GM12865 (cell line): ENCODE data around the gene CAD.

Experiments used
- DNase-seq: peaks from one replicate; pipeline ENCODE4 v3.0.0; 2010; ENCODE audit warnings: low read depth
- H3K4me3 ChIP-seq: 2 replicates; pipeline ENCODE4 v1.5.1; 2011; ENCODE audit warnings: mild to moderate bottlenecking, low read depth, low read length, control low read depth
- TF ChIP-seq, protein P1 (sequence below): IDR thresholded peaks from 2 replicates; pipeline ENCODE4 v1.5.1; 2011; ENCODE audit warnings: low read length, control low read depth, low read depth, inconsistent platforms; ENCODE audit not compliant: insufficient read depth; ENCODE audit errors: missing control alignments

CAD gene

DNA sequence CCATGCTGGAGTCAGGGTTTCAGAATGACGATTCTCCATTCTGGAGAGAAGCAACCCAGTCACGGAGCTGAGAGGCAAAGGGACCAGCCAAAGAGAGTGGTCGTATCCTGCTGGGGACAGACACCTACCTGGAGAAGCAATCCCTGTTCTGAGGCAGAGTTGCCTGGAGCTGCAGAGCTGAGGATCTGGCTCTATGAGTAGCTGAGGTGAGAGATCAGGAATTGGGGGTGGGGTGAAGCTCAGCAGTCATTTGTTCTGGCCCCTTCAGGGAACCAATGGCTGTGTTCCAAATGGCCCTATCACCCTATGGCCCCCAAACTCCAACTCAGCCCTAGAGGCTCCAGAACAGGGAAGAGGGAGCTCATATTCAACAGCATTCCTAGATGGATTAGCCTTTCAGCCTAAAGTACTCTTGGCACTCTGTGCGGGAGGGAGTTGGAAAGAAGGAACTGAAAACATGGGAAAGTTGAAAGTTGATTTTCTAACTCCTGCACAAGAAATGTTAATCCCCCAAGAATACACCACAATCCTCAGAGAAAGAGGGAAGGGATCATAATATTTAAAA lies 8.6 kb upstream of the CAD start:
- TF ChIP-seq, protein P1, sequence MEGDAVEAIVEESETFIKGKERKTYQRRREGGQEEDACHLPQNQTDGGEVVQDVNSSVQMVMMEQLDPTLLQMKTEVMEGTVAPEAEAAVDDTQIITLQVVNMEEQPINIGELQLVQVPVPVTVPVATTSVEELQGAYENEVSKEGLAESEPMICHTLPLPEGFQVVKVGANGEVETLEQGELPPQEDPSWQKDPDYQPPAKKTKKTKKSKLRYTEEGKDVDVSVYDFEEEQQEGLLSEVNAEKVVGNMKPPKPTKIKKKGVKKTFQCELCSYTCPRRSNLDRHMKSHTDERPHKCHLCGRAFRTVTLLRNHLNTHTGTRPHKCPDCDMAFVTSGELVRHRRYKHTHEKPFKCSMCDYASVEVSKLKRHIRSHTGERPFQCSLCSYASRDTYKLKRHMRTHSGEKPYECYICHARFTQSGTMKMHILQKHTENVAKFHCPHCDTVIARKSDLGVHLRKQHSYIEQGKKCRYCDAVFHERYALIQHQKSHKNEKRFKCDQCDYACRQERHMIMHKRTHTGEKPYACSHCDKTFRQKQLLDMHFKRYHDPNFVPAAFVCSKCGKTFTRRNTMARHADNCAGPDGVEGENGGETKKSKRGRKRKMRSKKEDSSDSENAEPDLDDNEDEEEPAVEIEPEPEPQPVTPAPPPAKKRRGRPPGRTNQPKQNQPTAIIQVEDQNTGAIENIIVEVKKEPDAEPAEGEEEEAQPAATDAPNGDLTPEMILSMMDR: no peak
- H3K4me3 ChIP-seq: no peak overlapping the region
- DNase-seq: no peak

DNA sequence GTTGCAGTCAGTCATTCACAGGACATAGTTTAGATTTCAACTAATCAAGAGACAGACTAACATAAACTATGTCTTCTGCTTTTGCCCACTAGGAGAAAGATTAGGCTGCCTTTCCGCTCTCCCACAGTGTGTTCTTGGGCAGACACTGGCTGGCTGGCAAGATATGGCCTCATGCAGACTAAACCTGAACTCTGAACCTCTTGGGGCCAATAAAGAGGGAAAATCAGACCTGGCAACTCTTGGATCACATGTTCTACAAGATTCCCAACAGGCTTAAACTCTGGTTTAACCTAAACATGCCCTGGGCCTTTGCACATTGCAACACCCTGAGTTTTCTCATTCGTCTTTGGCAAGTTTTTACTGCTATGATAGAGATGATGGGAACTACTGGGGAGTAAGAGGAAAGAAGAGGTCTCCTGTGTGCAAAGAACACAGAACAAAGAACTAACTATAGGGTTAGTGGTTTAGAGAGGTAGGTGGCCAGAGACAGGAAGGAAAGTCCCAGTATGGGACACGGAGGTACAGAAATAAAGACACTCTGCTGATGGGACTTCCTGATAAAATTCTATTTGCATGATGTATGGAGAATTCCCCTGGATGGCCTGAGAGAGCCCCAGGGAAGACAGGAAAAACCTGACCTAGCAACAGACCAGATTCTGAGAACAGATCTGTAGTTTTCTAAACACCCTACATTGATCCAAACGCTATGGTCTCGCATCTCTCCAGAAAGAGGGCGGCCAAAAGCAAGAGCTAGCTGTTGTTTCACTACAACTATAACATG lies 7.4 kb upstream of the CAD start:
- DNase-seq: peak; percentile 18
- TF ChIP-seq, protein P1: no peak

DNA sequence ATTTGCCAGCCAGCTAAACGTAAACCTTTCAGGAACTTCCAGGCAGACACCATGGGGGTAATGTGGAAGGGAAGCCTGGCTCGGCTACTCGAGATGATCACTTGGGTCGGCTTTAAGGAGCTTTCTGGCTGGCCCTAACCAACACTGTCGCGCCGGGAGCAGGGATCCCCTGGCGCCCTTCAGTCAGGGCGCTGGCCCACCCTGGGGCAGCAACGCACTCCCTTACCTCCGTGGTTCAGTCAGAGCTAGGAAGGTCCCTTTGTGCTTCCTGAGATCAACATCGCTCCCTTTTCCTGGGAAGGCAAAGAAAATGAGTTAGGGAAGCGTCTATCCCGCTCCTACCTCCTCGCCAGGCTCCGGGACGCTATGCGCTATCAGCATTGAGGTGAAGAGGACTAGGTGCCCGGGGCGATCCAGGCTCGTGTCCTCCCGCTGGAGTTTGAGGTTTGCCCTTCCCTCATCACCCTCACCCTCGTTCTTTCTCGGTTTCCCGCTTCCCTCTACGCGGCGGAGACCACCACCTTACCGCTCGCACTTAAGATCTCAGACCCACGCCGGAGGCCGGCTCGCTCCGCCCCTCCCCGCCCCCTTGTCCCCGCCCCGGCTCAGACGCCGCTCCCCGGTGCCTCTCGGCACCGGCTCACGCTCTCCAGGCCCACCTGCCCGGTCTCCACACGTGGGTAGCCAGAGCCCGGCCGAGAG lies 5.8 kb upstream of the CAD start:
- TF ChIP-seq, protein P1: no peak
- peak overlapping the region; percentile 87 for H3K4me3 ChIP-seq
- DNase-seq: peak; percentile 17

More for the DNA sequence above, 7.4 kb upstream of the CAD start:
- no peak overlapping the region for H3K4me3 ChIP-seq

DNA sequence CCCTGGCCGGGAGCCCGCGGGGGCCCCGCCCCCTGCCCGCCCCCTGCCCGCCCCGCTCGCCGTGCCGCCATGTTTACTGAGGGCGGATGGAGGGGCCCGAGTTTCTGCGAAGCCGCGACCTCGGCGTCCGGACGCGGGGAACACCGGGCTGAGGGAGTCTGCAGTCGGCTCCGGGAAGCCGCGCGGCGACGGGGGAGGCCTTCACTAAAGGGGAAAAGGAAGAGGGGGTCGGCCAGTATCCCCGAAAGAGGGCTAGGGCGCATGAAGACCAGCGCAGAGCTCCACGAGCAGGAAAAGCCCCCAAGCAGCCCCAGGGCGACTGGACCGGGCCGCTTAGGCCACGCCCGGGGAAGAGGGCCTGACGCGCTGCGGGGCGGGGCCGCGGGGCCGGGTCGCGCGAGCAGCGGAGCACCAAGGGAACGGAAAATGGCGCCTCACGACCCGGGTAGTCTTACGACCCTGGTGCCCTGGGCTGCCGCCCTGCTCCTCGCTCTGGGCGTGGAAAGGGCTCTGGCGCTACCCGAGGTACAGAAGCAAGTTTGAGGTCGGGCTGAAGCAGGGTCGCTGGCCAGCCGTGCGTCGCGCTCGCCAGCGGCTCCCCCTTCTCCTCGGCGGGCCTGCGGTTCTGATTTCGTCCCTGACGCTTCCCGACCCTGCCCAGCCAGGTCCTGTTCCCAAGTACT lies 5.1 kb upstream of the CAD start, which contains the start of the genes ATRAID and SLC5A6:
Gene ATRAID, plus strand, starts transcription at position 99 of the 683 bp plus-strand sequence. Its CDS starts 328 bp downstream, at position 427.
Gene SLC5A6, minus strand, starts transcription at position 326 of the 683 bp plus-strand sequence. CDS start 4,618 bp downstream, outside the sequence.
- H3K4me3 ChIP-seq: peak within 1 kb of the TSS; percentile 87
- TF ChIP-seq, protein P1: no peak
- peak; percentile 93 for DNase-seq

DNA sequence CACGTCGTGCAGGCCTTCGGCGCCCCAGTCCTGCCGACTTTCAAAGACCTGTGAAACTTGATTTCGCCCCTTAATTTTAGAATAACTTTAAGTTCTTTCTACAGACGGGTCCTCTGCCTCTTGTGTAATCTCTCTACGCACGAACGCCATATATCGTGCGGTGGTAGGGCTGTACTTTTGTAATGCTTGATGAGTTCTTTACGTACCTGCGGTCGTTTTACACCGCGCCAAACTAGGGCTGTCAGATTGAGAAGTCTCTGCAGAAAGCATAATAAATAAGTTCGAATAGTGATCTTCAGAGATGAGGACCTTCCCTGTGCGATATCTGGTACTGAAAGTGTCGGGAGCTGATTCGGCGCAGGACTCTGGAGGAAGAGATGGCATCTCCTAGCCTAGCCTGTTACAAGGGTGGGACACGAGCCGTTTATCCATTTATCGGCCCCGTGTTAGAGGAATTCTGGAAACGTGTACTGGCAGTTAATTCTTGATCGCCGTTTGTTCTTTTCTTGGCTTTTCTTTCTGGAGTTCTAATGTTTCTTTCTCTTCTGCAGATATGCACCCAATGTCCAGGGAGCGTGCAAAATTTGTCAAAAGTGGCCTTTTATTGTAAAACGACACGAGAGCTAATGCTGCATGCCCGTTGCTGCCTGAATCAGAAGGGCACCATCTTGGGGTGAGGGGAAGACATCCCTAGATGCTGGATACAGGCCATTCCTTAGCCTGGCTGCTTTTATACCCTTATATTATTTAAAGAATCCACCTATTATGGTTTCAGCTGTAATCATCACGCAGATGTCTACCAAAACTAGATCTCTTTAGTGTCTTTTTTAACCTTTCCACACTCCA lies 4.3 kb upstream of the CAD start:
- DNase-seq: peak; percentile 67
- peak overlapping the region; percentile 87 for H3K4me3 ChIP-seq
- TF ChIP-seq, protein P1: no peak

DNA sequence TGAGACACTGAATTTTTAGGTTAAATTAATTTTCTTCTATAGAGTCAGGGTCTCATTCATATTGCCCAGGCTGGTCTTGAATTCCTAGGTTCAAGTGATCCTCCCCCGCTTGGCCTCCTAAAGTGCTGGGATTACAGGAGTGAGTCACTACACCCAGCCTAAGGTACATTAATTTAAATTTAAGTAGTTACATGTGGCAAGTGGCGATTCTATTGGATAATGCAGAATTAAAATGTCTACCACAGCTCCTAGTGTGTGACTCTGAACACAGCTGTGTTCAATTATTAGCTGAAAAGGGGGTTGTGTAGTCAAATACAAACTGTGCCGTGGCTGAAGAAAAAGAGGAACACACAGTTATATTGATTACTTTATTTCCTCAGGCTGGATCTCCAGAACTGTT lies 2.2 kb upstream of the CAD start:
- no peak for DNase-seq
- no peak overlapping the region for H3K4me3 ChIP-seq
- TF ChIP-seq, protein P1: no peak
